Stimulated activated CD4-positive, alpha-beta T cell treated with anti-CD3 and anti-CD28 coated beads, Interleukin-12 subunit alpha, Interleukin-12 subunit beta, amount 100 ng/mL, for 24 hours (primary cell): ENCODE results near the gene HBA2.
"Not testable (repeated sequence)": the region's sequence is repeated elsewhere in the genome, so short reads cannot be mapped to it uniquely, and the experiment has no call there.

Source experiments
- DNase-seq, 2 experiments: peaks; one replicate each; pipeline ENCODE4 v3.0.0-alpha.2; 2020; ENCODE audit warnings: low read depth in 2 of 2

Gene HBA2

GRCh38 chr16:175011-175949, 2.6 kb downstream of the HBA2 start:
- no peak for DNase-seq

- DNase-seq, result not testable (repeated sequence)
Measured at GRCh38 chr16:176006-176405, 3.3 kb downstream of the HBA2 start.

- not testable (repeated sequence) for DNase-seq
Measured at GRCh38 chr16:176477-177382, 4.1 kb downstream of the HBA2 start, which contains the start of gene HBA1. HBA1 (plus strand) TSS chr16:176680; CDS start chr16:176717, 37 bp downstream.

GRCh38 chr16:177394-177822, 4.7 kb downstream of the HBA2 start:
- no peak for DNase-seq

GRCh38 chr16:177981-178667, 5.4 kb downstream of the HBA2 start:
- no peak for DNase-seq

GRCh38 chr16:178668-179015, 6.0 kb downstream of the HBA2 start:
- no peak for DNase-seq

GRCh38 chr16:179211-180092, 6.8 kb downstream of the HBA2 start:
- DNase-seq, result no peak

GRCh38 chr16:180101-180675, 7.5 kb downstream of the HBA2 start, which contains the start of gene HBQ1:
HBQ1 (plus strand) TSS chr16:180459; CDS start chr16:180487, 28 bp downstream.
- DNase-seq, result peak in 1 of 2 experiments; percentile 24

- peak in 1 of 2 experiments; percentile 82 for DNase-seq
Measured at GRCh38 chr16:180681-181564, 8.2 kb downstream of the HBA2 start.

- DNase-seq, result peak in 1 of 2 experiments; percentile 71
Measured at GRCh38 chr16:181565-182021, 8.9 kb downstream of the HBA2 start.

GRCh38 chr16:183005-183404, 10.3 kb downstream of the HBA2 start:
- no peak for DNase-seq

- no peak for DNase-seq
Measured at GRCh38 chr16:185213-185612, 12.5 kb downstream of the HBA2 start.

- DNase-seq, result no peak
Measured at GRCh38 chr16:185691-186090, 13.0 kb downstream of the HBA2 start.

GRCh38 chr16:187330-187729, 14.7 kb downstream of the HBA2 start:
- DNase-seq, result no peak

- DNase-seq, result no peak
Measured at GRCh38 chr16:188674-189073, 16.0 kb downstream of the HBA2 start.

- DNase-seq, result no peak
Measured at GRCh38 chr16:189604-190186, 17.0 kb downstream of the HBA2 start.

- DNase-seq, result no peak
Measured at GRCh38 chr16:191831-192230, 19.2 kb downstream of the HBA2 start.

- DNase-seq, result no peak
Measured at GRCh38 chr16:192686-193085, 20.0 kb downstream of the HBA2 start.

GRCh38 chr16:193441-193840, 20.8 kb downstream of the HBA2 start:
- DNase-seq, result no peak
